ENCODE results near the gene SLC26A4.
A peak's percentile ranks its signal among the peaks of the same experiment; 100 is the strongest.

The SLC26A4 gene

DNA sequence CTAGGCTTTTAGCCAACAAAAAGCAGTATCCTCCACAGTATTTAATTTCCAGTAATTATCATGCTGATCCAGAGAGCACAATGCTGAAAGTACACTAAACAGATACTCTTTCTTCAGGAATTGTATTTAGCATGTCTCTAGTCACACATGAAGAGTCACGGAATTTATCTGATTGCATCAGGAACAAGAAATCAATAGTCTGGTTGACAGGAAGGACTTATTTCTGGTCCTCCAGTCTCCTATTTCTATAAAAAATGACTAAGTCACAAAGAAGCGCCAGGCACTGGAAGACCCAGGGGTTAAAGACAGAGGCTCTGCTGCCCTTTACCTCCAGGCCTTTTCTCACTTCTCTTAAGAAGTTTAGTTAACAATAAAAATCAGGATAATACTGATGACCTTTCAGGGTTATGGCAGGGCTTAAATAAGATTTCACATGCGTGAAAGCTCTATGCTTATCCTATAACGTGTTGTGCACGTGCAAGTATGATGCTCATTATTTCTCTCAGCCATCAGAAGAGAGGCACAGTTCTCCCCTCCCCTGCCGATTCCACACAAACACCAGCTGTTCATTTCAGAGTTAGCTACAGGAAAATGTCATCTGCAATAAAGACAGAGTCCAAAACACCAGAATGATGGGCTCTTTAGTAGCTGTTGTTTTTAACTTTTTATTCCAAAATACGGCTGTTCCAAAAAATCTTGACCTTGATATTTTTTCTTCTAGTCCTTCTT, 36.9 kb downstream of the SLC26A4 start:
- DNase-seq = no peak

- no peak for DNase-seq
These were observed 39.9 kb downstream of the SLC26A4 start for GRCh38 chr7:107700570-107700969.

GRCh38 chr7:107701191-107701590, 40.6 kb downstream of the SLC26A4 start:
- no peak for DNase-seq

DNA sequence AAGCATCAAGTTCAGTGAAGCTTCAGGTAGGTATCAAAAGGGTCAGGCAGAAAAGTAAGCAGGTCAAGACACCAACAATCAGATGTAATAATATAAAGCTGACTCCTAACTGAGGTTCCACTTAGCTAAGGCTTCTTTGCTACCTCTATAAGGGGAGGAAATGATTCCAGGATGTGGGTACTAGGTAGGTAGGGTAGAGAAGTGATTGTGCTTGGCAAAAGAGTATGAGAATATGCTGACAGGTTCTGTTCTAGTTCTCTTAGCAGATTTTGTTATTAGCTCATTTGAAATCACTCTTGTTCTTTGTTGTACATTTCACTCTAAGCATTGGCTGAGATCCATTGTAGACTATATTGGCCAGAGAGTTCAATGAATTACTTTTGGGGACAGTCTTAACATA, 42.6 kb downstream of the SLC26A4 start:
- DNase-seq = no peak

DNA sequence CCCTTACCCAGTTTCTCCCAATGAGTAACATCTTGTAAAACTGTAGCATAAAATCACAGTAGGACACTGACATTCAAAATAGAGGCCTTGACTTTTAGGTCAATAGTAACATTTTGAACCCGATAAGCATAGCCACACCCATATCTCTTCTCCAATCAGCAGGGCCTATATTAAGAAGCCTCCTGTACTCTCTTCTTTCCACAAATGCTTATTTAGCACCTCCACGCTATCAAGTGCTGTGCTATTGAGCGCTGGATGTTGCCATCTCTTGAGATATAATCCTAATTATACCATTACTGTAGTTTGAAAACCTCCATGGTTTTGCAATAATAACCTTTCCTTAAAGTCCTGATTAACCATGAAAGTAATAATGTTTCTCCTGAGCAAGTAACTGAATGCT, 43.2 kb downstream of the SLC26A4 start:
- no peak for DNase-seq

DNA sequence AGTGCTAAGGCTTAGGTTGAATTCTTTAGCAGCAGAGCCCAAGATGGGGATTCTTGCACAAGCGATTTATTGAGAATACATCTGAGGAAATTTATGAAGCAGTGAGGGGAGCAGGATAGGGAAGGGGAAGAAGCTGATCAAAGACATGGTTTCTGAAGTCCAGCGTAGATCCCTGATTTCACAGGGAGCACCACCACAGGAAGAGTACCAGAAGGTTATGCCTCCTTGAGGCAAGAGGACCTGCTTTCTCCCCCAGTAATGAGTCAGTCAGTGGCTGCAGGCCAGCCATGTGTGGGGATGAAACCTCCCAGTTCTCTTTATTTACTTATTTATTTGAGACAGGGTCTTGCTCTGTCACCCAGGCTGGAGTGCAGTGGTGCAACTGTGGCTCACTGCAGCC, 48.3 kb downstream of the SLC26A4 start:
- DNase-seq = no peak

- DNase-seq = no peak
These were observed 50.7 kb downstream of the SLC26A4 start for GRCh38 chr7:107711301-107711700.

GRCh38 chr7:107712025-107712424, 51.4 kb downstream of the SLC26A4 start:
- no peak for DNase-seq

DNA sequence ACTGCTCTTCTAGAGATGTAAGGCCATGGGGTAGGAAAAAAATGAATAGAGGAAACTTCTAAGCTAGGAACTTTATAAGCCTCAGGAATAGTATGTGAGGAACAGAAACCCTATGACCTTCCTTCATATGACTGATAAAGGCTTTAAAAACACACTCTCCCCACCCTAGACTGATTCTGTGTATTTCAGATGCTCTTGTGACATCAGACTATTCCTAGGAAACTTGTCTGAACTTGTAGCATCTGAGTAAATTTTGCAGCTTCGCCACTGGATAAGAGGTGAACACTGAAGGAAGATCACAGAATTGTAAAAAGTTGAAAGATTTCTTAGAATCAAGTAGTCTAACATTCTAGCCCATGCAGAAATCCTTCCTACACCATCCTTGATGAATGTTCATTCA, 52.3 kb downstream of the SLC26A4 start:
- DNase-seq = no peak

GRCh38 chr7:107715531-107715930, 54.9 kb downstream of the SLC26A4 start:
- no peak for DNase-seq

GRCh38 chr7:107718456-107719193, 58.0 kb downstream of the SLC26A4 start:
- no peak for DNase-seq

- DNase-seq = no peak
These were observed 60.7 kb downstream of the SLC26A4 start for GRCh38 chr7:107721286-107721685.

GRCh38 chr7:107723255-107723654, 62.6 kb downstream of the SLC26A4 start:
- DNase-seq = no peak

DNA sequence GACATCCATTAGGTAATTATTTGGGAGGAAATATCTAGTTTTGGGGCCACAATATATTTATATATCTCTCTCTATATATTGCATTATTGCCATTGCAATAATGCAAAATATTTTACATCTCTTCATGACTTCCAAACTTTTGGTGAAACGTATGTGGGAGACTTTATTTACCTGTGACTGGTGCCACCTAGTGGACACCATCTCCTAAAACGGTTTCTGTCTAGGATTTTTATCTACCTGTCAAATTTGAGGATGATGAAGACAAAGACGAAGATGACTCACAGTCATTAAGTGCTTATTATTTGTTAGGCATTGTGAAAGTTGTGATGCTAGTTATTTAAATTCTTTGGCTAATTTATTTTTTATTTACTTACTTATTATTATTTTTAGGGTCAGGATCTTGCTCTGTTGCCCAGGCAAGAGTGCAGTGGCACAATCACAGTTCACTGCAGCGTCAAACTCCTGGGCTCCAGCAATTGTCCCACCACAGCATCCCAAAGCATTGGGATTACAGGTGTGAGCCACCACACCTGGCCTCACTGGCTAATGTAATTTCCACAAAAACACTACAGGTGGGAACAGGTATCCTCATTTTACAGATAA, 64.6 kb downstream of the SLC26A4 start:
- DNase-seq = peak; percentile 35

DNA sequence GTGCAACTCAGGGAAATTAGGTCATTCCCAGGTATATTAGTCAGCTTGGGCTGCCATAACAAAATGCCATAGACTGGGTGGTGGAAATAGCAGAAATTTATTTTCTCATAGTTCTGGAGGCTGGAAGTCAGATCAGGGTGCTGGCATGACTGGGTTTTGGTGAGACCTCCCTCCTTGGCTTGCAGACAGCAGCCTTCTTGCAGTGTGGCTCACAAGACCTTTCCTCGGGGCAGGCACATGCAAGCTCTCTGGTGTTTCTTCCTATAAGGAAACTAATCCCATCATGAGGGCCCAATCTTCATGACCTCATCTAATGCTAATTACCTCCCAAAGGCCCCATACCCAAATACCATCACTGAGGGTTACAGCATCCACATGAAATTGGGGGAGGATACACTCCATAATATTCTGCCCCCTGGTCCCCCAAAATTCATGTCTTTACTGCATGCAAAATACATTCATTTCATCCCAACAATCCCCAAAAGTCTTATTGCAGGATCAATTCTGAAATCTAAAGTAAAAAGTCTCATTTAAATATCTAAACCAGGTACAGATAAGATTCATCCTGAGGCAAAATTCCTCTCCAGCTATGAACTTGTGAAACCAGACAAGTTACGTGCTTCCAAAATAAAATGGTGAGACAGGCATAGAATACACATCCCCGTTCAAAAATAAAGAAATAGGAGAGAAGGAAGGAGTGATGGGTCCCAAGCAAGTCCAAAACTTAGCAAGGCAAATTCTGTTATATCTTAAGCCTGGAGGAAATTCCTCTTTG, 65.9 kb downstream of the SLC26A4 start:
- no peak for DNase-seq

- DNase-seq = no peak
These were observed 67.6 kb downstream of the SLC26A4 start for GRCh38 chr7:107728276-107728675.

DNA sequence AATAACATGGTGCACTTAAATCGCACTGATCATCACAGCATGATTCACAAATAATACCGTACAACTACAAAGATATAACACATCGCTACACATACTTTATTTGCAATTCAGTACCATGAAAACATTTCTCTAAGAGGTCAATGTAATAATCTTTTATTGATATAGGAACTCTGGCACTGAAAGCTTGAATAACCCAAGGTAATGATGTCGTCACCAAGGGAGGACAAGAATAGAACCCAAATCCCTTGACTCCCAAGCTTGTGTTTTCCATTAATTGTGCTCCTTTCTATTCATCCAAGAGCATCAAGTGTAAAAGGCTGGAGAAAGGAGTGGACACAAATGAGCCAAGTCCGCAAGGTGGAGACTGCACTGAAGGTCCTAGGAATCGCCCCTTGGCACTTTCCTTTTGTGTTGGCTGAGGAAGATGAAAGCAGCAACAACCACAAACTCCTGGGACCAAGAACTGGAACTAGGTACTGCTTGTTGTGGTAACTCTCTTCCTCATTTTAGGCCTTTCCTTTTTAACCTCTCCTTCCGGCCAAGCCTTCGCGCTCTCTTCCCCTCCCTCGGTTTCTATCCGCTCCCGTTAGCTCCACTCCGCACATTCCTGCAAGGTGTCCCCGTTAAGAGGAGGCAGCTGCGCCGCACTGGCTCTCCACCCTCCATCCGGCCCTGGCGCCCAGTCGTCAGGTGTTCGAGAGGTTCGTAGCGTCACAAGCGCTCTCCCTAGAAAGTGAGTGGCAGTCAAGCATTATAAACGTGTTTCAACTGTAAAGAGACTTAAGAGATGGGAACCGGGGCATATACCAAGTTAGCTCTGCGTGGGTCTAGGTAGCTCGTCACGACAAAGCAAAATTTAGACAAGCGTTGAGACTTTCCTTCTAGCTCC, 82.3 kb downstream of the SLC26A4 start:
- DNase-seq = peak; percentile 95

GRCh38 chr7:107743567-107744344, 83.1 kb downstream of the SLC26A4 start, which contains the start of gene CBLL1:
CBLL1 (plus strand) TSS chr7:107744142; CDS start chr7:107744164, 22 bp downstream.
- DNase-seq = peak; percentile 91

DNA sequence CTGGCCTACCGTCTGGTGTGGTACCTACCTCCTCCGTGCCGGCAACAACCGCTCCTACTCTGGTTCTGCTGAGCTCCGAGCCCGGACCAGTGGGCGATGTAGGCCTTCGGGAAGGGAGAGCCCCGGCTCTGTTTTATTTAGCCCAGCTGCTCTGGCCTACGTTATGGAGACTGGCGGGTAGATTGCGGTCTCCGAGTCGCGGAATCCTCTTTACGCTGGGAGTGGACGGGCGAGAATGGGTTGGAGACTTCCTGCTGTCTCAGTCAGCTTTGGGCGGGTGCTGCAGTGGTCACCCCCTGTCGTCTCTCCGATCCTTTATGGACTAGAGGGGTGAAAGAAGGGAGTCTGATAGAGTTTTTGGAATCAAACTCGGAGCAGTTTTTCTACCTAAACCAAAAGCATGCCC, 83.7 kb downstream of the SLC26A4 start:
- DNase-seq = peak; percentile 59

DNA sequence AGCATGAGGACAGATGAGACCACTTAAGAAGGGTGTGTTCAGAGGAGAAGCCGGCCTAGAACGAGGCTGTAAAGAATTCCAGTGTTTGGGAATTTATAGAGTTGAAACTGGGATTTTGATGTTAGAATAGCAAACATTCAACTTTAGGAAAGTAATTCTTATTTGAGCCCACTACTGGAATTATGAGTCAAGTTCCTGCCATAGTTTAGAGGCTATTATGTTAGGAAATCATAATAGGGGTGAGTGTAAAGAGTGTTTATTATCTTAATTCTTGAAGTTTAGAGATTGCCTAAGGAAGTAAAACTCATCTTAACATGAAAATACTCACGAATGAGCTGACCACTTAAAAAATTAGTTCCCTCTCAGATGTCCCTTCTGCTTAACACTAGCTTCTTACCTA, 85.4 kb downstream of the SLC26A4 start:
- DNase-seq = no peak

GRCh38 chr7:107751113-107751512, 90.5 kb downstream of the SLC26A4 start:
- no peak for DNase-seq

Data from MV-4-11 (cell line).